PC-9 (cell line): ENCODE data around the gene MYO5B. TPM values are rescaled to one million over a fixed set of nuclear protein-coding genes. Genes with fewer than 3 reads are reported as not detected.

Source experiments
- BruUV-seq: library from RNA; stranded (reverse); fragments of 400-500 nt; replicated peaks from 2 replicates; lab custom pipeline; 2021; lab: Mats Ljungman, UMichigan
- CTCF ChIA-PET: fragments of 300-600 bp; sonication (Branson Sonifier 250); formaldehyde crosslinking; loops from one replicate; lab custom pipeline; 2022; ENCODE audit warnings: antibody characterized with exemption; lab: Charles Lee
- POLR2A ChIA-PET: fragments of 300-600 bp; sonication (Branson Sonifier 250); formaldehyde crosslinking; loops from one replicate; lab custom pipeline; 2022; ENCODE audit warnings: antibody characterized with exemption; ENCODE audit not compliant: unreplicated experiment; lab: Charles Lee
- DNase-seq, 2 experiments: peaks; one replicate each; pipeline versions ENCODE4 v3.0.0 to v3.0.0-alpha.2; 2015 to 2022; ENCODE audit warnings: mixed read lengths in 1 of 2
- H2AFZ ChIP-seq: fragments of 200-600 bp; sonication (generic); 2 replicates; pipeline ENCODE4 v1.8.1; 2017; ENCODE audit warnings: antibody characterized with exemption
- H3F3A ChIP-seq: fragments of 200-600 bp; sonication (generic); 2 replicates; pipeline ENCODE4 v1.8.1; 2017; ENCODE audit warnings: antibody characterized with exemption, mild to moderate bottlenecking, low read depth; ENCODE audit not compliant: insufficient read depth
- H3K27ac ChIP-seq: fragments of 200-600 bp; sonication (generic); 2 replicates; pipeline ENCODE4 v1.6.1; 2016; ENCODE audit warnings: mixed run types
- H3K27me3 ChIP-seq: fragments of 200-600 bp; sonication (generic); 2 replicates; pipeline ENCODE4 v1.6.1; 2016; ENCODE audit warnings: low read depth, mixed run types; ENCODE audit not compliant: insufficient read depth
- H3K36me3 ChIP-seq: fragments of 200-600 bp; sonication (generic); 2 replicates; pipeline ENCODE4 v1.6.1; 2016; ENCODE audit warnings: low read depth, mixed run types
- H3K4me1 ChIP-seq: fragments of 200-600 bp; sonication (generic); replicated peaks from 2 replicates; pipeline ENCODE4 v1.6.1; 2016; ENCODE audit warnings: mixed run types; ENCODE audit not compliant: insufficient read depth
- H3K4me2 ChIP-seq: fragments of 200-600 bp; sonication (generic); 2 replicates; pipeline ENCODE4 v1.6.1; 2017; ENCODE audit warnings: mixed run types
- H3K4me3 ChIP-seq: fragments of 200-600 bp; sonication (generic); 2 replicates; pipeline ENCODE4 v1.6.1; 2016; ENCODE audit warnings: mixed run types
- H3K79me2 ChIP-seq: fragments of 200-600 bp; sonication (generic); 2 replicates; pipeline ENCODE4 v1.6.1; 2017; ENCODE audit warnings: low read depth, mixed run types
- H3K9me2 ChIP-seq: fragments of 200-600 bp; sonication (generic); 2 replicates; pipeline ENCODE4 v1.8.1; 2017; ENCODE audit warnings: mild to moderate bottlenecking; ENCODE audit not compliant: insufficient read depth
- H3K9me3 ChIP-seq: fragments of 200-600 bp; sonication (generic); 2 replicates; pipeline ENCODE4 v1.8.1; 2016; ENCODE audit warnings: low read depth; ENCODE audit not compliant: insufficient read depth
- H4K20me1 ChIP-seq: fragments of 200-600 bp; sonication (generic); 2 replicates; pipeline ENCODE4 v1.8.1; 2017; ENCODE audit not compliant: insufficient read depth
- CTCF ChIP-seq: fragments of 200-600 bp; sonication (generic); conservative IDR thresholded peaks from 2 replicates; pipeline ENCODE4 v1.6.1; 2017; ENCODE audit warnings: mixed run types, antibody characterized with exemption, mild to moderate bottlenecking, moderate library complexity
- EZH2 ChIP-seq: fragments of 200-600 bp; sonication (generic); IDR thresholded peaks from 2 replicates; pipeline ENCODE4 v1.8.0; 2017; ENCODE audit warnings: antibody characterized with exemption, low read depth
- intact Hi-C: fragments of 100-400 bp; cut with micrococcal nuclease; formaldehyde crosslinking; loops from one replicate; pipeline ENCODE4 v1.10.0; 2022; ENCODE audit not compliant: unreplicated experiment
- total RNA-seq: library from RNA; stranded (reverse); gene quantifications from 2 replicates; pipeline ENCODE4 v1.2.3, GENCODE V29; 2021

MYO5B gene
- total RNA-seq, 1 experiment from 2014 or later: 25.4 TPM

DNA sequence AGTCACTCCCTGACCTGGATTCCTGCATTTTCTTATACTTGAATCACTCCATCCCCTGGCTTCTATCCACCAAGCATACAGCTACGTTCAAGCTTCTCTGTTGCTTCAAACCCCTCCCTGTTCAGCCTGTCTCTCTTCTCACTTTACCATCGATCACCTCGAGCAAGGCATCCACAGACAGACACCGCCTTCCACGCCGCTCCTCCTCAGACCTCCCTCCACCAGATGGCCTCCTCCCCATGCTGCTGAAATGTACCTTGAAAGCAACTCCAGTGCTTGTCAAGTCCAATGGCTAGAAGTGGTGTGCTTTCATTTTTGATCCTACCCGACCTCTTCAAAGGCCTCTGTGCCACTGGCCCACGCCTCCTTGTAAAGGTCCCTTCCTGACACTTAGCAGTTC, 250.3 kb downstream of the MYO5B start:
- Histone ChIP-seq H3K79me2 (no peaks in the 10 kb centered on the region), H2AFZ (no peak overlapping the region), H4K20me1 (no peaks in the 10 kb centered on the region), H3K36me3 (no peaks in the 10 kb centered on the region), H3F3A (no peaks in the 10 kb centered on the region), H3K4me3 (no peak overlapping the region), H3K27ac (no peak overlapping the region), H3K27me3 (no peaks in the 10 kb centered on the region), H3K4me1 (no peaks in the 10 kb centered on the region), H3K9me3 (no peaks in the 10 kb centered on the region), H3K9me2 (no peaks in the 10 kb centered on the region), H3K4me2 (no peak overlapping the region)
- CTCF ChIA-PET: no interaction called here
- POLR2A ChIA-PET: no interaction called here
- no TSS peak for BruUV-seq
- no peak for DNase-seq
- intact Hi-C loops: no loop called here
- no peak for TF ChIP-seq CTCF
- no peak for TF ChIP-seq EZH2

DNA sequence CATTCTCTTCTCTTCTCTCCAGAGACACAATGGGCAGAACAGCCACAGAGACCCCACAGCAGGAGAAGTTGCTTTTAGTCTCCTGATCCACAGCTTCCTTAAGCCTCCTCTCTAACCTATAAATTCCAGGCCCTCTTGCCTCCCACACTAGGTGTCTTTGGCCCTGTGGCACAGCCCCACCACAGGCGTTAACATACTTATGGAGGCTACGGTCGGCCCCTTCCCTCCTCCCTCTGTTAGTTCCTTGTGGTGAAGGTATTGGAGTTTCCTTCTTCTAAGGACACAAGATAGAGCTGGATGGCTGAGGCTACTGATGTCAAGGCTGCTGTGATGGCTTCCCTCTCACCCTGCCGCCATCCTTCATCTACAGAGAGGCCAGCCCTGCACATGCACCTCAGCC, 258.1 kb downstream of the MYO5B start:
- Histone ChIP-seq H3K4me2 (no peak overlapping the region), H3K9me3 (no peaks in the 10 kb centered on the region), H2AFZ (no peak overlapping the region), H3K4me3 (no peak overlapping the region), H3K27me3 (no peaks in the 10 kb centered on the region), H3K9me2 (no peaks in the 10 kb centered on the region), H3K27ac (no peak overlapping the region), H3K36me3 (no peaks in the 10 kb centered on the region), H3K4me1 (no peaks in the 10 kb centered on the region), H4K20me1 (no peaks in the 10 kb centered on the region), H3F3A (no peaks in the 10 kb centered on the region), H3K79me2 (no peaks in the 10 kb centered on the region)
- BruUV-seq: no TSS peak
- intact Hi-C loops: no loop called here
- DNase-seq: no peak
- POLR2A ChIA-PET: interaction anchor here (0.7 kb wide), 1 partner anchor 506 kb away, joined by 3 read pairs; no protein-coding TSS in a partner anchor
- no peak for TF ChIP-seq EZH2
- no peak for TF ChIP-seq CTCF
- CTCF ChIA-PET: no interaction called here

- intact Hi-C loops: no loop called here
- Histone ChIP-seq H3K79me2 (no peaks in the 10 kb centered on the region), H3K9me3 (no peaks in the 10 kb centered on the region), H4K20me1 (no peaks in the 10 kb centered on the region), H2AFZ (no peak overlapping the region), H3K9me2 (no peaks in the 10 kb centered on the region), H3K27me3 (no peaks in the 10 kb centered on the region), H3K27ac (no peak overlapping the region), H3K4me1 (no peaks in the 10 kb centered on the region), H3K36me3 (no peaks in the 10 kb centered on the region), H3F3A (no peaks in the 10 kb centered on the region), H3K4me3 (no peak overlapping the region), H3K4me2 (no peak overlapping the region)
- ChIA-PET POLR2A (no interaction called here), CTCF (no interaction called here)
- TF ChIP-seq EZH2: no peak
- TF ChIP-seq CTCF: no peak
- no peak for DNase-seq
- no TSS peak for BruUV-seq
Observed at GRCh38 chr18:49935215-49935614, 259.7 kb downstream of the MYO5B start.
